HepG2 (cell line): ENCODE measurements around the gene SDR39U1. TPM values are rescaled to one million over a fixed set of nuclear protein-coding genes. Genes with fewer than 3 reads are reported as not detected.

ENCODE experiments used
- CAMTA2 ChIP-seq: sonication (generic); formaldehyde crosslinking; IDR thresholded peaks from 2 replicates; pipeline ENCODE4 v1.4.0; 2020; ENCODE audit warnings: mild to moderate bottlenecking, missing genetic modification reagents, borderline replicate concordance
- EHMT2 ChIP-seq: fragments of 200-600 bp; sonication (generic); IDR thresholded peaks from 2 replicates; pipeline ENCODE4 v1.7.0; 2017; ENCODE audit warnings: antibody characterized with exemption, low read depth, low read length, borderline replicate concordance
- HNRNPUL1 ChIP-seq: fragments of 200-400 bp; formaldehyde crosslinking; IDR thresholded peaks from 2 replicates; pipeline ENCODE4 v1.6.1; 2017; ENCODE audit warnings: low read depth, mild to moderate bottlenecking, low read length, moderate library complexity
- LRRFIP1 ChIP-seq: sonication (generic); formaldehyde crosslinking; conservative IDR thresholded peaks from 2 replicates; pipeline ENCODE4 v1.4.0; 2020; ENCODE audit warnings: missing genetic modification reagents
- REPIN1 ChIP-seq: sonication (generic); formaldehyde crosslinking; IDR thresholded peaks from 2 replicates; pipeline ENCODE4 v1.8.0; 2022; ENCODE audit warnings: missing genetic modification reagents, low read depth, mild to moderate bottlenecking, borderline replicate concordance
- ZBTB2 ChIP-seq: sonication (generic); formaldehyde crosslinking; IDR thresholded peaks from 2 replicates; pipeline ENCODE4 v1.8.0; 2022; ENCODE audit warnings: low read depth, missing genetic modification reagents
- ZNF569 ChIP-seq: sonication (generic); formaldehyde crosslinking; IDR thresholded peaks from 2 replicates; pipeline ENCODE4 v1.5.0; 2020; ENCODE audit warnings: mild to moderate bottlenecking, missing genetic modification reagents, moderate library complexity, borderline replicate concordance
- ZNF749 ChIP-seq: sonication (generic); formaldehyde crosslinking; IDR thresholded peaks from 2 replicates; pipeline ENCODE4 v1.8.0; 2022; ENCODE audit warnings: mild to moderate bottlenecking, missing genetic modification reagents, moderate library complexity, borderline replicate concordance
- polyA plus RNA-seq, 8 experiments: library from polyadenylated mRNA; depleted of rRNA in 3 of 8; stranded (reverse) in 7 of 8; unstranded in 1 of 8; fragments of >200 nt; fragmentation: Illumina TruSeq in 4 of 8; extraction: Trizol in 4 of 8; gene quantifications; 2 replicates each; pipeline versions ENCODE4 v1.2.1 to v1.2.3, GENCODE V29; 2011 to 2016; ENCODE audit warnings: low read depth in 4 of 8, missing spikeins in 1 of 8, mixed read lengths in 1 of 8; ENCODE audit not compliant: insufficient read depth in 1 of 8
- total RNA-seq, 5 experiments: library from RNA; depleted of rRNA; stranded (reverse); fragments of >200 nt; fragmentation: Illumina TruSeq; extraction: Trizol; gene quantifications; 2 replicates each; pipeline ENCODE4 v1.2.3, GENCODE V29; 2016; ENCODE audit warnings: low read depth in 1 of 5
- TF ChIP-seq, protein P1 (sequence below): sonication (generic); formaldehyde crosslinking; IDR thresholded peaks from 2 replicates; pipeline ENCODE4 v1.4.0; 2020; ENCODE audit warnings: mild to moderate bottlenecking, missing genetic modification reagents
- TF ChIP-seq, protein P2 (sequence below): sonication (generic); formaldehyde crosslinking; IDR thresholded peaks from 2 replicates; pipeline ENCODE4 v1.4.0; 2020; ENCODE audit warnings: missing genetic modification reagents, borderline replicate concordance

The SDR39U1 gene
- total and polyA plus RNA-seq, 2 of the 13 experiments (the other 11 are each of a cell fraction or from before 2014, with no cell fraction given) = 34.4 to 129 TPM

- TF ChIP-seq HNRNPUL1 (no peak), ZNF749 (CRISPR knock-in tag) (peak; percentile 92), ZBTB2 (CRISPR knock-in tag) (no peak), CAMTA2 (peak; percentile 99), REPIN1 (peak; percentile 92), ZNF569 (CRISPR knock-in tag) (no peak; the same call in 1 of the 2 replicates), EHMT2 (peak; percentile 87; the same call in 1 of the 2 replicates), LRRFIP1 (CRISPR knock-in tag) (no peak)
- TF ChIP-seq, protein P1, sequence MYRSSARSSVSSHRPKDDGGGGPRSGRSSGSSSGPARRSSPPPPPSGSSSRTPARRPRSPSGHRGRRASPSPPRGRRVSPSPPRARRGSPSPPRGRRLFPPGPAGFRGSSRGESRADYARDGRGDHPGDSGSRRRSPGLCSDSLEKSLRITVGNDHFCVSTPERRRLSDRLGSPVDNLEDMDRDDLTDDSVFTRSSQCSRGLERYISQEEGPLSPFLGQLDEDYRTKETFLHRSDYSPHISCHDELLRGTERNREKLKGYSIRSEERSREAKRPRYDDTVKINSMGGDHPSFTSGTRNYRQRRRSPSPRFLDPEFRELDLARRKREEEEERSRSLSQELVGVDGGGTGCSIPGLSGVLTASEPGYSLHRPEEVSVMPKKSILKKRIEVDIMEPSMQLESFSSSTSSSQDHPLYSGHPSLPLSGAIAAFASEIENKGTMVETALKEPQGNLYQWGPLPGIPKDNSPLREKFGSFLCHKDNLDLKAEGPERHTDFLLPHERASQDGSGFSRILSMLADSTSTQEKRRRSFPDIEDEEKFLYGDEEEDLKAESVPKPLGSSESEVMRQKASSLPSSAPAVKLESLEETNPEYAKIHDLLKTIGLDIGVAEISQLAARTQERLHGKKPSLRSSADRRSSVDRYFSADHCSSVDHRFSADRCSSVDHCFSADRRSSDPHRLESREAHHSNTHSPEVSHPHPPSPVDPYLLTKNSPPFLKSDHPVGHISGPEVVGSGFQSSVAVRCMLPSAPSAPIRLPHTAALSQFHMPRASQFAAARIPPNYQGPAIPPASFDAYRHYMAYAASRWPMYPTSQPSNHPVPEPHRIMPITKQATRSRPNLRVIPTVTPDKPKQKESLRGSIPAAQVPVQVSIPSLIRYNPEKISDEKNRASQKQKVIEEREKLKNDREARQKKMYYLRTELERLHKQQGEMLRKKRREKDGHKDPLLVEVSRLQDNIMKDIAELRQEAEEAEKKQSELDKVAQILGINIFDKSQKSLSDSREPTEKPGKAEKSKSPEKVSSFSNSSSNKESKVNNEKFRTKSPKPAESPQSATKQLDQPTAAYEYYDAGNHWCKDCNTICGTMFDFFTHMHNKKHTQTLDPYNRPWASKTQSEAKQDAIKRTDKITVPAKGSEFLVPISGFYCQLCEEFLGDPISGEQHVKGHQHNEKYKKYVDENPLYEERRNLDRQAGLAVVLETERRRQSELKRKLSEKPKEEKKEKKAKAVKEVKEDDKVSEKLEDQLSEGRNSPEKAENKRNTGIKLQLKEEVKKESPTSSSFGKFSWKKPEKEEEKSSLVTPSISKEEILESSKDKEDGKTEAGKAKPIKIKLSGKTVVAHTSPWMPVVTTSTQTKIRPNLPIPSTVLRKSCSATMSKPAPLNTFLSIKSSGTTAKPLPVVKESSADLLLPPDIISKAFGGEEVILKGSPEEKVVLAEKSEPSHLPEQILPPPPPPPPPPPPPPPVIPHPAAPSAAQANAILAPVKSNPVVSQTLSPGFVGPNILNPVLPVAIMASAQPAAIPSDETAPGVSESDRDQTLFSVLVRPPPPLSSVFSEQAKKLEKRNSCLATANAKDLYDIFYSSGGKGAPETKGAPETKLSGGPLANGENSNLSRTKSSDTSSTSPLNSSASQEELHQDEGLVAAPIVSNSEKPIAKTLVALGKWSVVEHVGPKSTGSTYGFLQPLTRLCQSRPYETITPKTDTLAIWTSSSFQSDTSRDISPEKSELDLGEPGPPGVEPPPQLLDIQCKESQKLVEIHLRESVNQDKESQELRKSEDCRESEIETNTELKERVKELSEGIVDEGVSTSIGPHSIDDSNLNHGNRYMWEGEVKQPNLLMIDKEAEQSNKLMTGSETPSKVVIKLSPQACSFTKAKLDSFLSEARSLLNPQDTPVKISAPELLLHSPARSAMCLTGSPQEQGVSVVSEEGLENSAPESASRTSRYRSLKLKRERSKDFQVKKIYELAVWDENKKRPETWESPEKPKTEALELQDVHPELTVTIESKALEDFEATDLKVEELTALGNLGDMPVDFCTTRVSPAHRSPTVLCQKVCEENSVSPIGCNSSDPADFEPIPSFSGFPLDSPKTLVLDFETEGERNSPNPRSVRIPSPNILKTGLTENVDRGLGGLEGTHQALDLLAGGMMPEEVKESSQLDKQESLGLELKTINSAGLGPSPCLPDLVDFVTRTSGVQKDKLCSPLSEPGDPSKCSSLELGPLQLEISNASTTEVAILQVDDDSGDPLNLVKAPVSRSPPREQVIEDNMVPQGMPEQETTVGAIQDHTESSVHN (CRISPR knock-in tag) = peak; percentile 98
- TF ChIP-seq, protein P2, sequence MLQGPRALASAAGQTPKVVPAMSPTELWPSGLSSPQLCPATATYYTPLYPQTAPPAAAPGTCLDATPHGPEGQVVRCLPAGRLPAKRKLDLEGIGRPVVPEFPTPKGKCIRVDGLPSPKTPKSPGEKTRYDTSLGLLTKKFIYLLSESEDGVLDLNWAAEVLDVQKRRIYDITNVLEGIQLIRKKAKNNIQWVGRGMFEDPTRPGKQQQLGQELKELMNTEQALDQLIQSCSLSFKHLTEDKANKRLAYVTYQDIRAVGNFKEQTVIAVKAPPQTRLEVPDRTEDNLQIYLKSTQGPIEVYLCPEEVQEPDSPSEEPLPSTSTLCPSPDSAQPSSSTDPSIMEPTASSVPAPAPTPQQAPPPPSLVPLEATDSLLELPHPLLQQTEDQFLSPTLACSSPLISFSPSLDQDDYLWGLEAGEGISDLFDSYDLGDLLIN (CRISPR knock-in tag) = peak; percentile 30; the same call in 1 of the 2 replicates
Measured at GRCh38 chr14:24442240-24443052, at the start of gene SDR39U1 (continued).
